NOMO-1 treated with DMSO at 0.1 percent for 48 hours (cell line): Measurements from ENCODE around the gene DES.
A peak's percentile ranks its signal among the peaks of the same experiment; 100 is the strongest.
"Not testable (repeated sequence)": the region's sequence is repeated elsewhere in the genome, so short reads cannot be mapped to it uniquely, and the experiment has no call there.

Source experiments
- DNase-seq: peaks from one replicate; lab custom pipeline; 2025; ENCODE audit not compliant: unreplicated experiment; lab: John Stamatoyannopoulos, UW

The DES gene

GRCh38 chr2:219399716-219400478, 18.3 kb upstream of the DES start:
- peak; percentile 50 for DNase-seq

- DNase-seq, result no peak
These were observed 17.6 kb upstream of the DES start for GRCh38 chr2:219400562-219400961.

- peak; percentile 43 for DNase-seq
These were observed 16.6 kb upstream of the DES start for GRCh38 chr2:219401606-219402005.

- DNase-seq, result peak; percentile 82
These were observed 15.3 kb upstream of the DES start for GRCh38 chr2:219402665-219403515.

- DNase-seq, result no peak
These were observed 14.3 kb upstream of the DES start for GRCh38 chr2:219403861-219404260.

GRCh38 chr2:219404291-219404910, 13.8 kb upstream of the DES start:
- no peak for DNase-seq

GRCh38 chr2:219404954-219405353, 13.2 kb upstream of the DES start:
- no peak for DNase-seq

- DNase-seq, result no peak
These were observed 12.7 kb upstream of the DES start for GRCh38 chr2:219405451-219405850.

- DNase-seq, result no peak
These were observed 12.0 kb upstream of the DES start for GRCh38 chr2:219405958-219406860.

- DNase-seq, result no peak
These were observed 11.3 kb upstream of the DES start for GRCh38 chr2:219406861-219407230.

- DNase-seq, result not testable (repeated sequence)
These were observed 10.8 kb upstream of the DES start for GRCh38 chr2:219407343-219407742.

GRCh38 chr2:219408204-219408603, 10.0 kb upstream of the DES start:
- DNase-seq, result no peak

- no peak for DNase-seq
These were observed 9.5 kb upstream of the DES start for GRCh38 chr2:219408631-219409030.

- DNase-seq, result no peak
These were observed 8.6 kb upstream of the DES start for GRCh38 chr2:219409619-219410018.

GRCh38 chr2:219410390-219410789, 7.8 kb upstream of the DES start:
- DNase-seq, result no peak

- DNase-seq, result no peak
These were observed 3.3 kb upstream of the DES start for GRCh38 chr2:219414857-219415256.

GRCh38 chr2:219415580-219416234, 2.5 kb upstream of the DES start:
- DNase-seq, result no peak

GRCh38 chr2:219416235-219416602, 2.0 kb upstream of the DES start:
- DNase-seq, result no peak

GRCh38 chr2:219416938-219417337, 1.2 kb upstream of the DES start:
- DNase-seq, result no peak

- no peak for DNase-seq
These were observed 803 bp upstream of the DES start for GRCh38 chr2:219417374-219417773.

- DNase-seq, result no peak
These were observed 791 bp downstream of the DES start for GRCh38 chr2:219419012-219419324.
